AG10803 (cell line): ENCODE measurements around the gene MAPRE2.

ENCODE experiments used
- DNase-seq: peaks from one replicate; pipeline ENCODE4 v3.0.0; 2010; ENCODE audit warnings: low read depth
- H3K4me3 ChIP-seq: 2 replicates; pipeline ENCODE4 v1.5.1; 2011; ENCODE audit warnings: mild to moderate bottlenecking, low read length, control low read depth
- CTCF ChIP-seq: conservative IDR thresholded peaks from 2 replicates; pipeline ENCODE4 v1.5.1; 2011; ENCODE audit warnings: mild to moderate bottlenecking, low read length, control low read depth, inconsistent platforms

MAPRE2 gene

GRCh38 chr18:35040988-35041814, at the start of gene MAPRE2:
Gene MAPRE2, plus strand, starts transcription at chr18:35041413. Its CDS starts 127 bp downstream, at chr18:35041540.
- TF ChIP-seq CTCF: 0 out of 2 replicates have a peak, but pooled peaks have one; percentile 10
- peak within 1 kb of the TSS; percentile 98 for H3K4me3 ChIP-seq
- peak; percentile 97 for DNase-seq

- DNase-seq: no peak
- TF ChIP-seq CTCF: no peak
- no peak overlapping the region for H3K4me3 ChIP-seq
Measured at GRCh38 chr18:34991561-34991960, 49.7 kb upstream of the MAPRE2 start.

- no peak for DNase-seq
- H3K4me3 ChIP-seq: no peak overlapping the region
- no peak for TF ChIP-seq CTCF
Measured at GRCh38 chr18:34993289-34993688, 47.9 kb upstream of the MAPRE2 start.

- no peak for DNase-seq
- no peak overlapping the region for H3K4me3 ChIP-seq
- no peak for TF ChIP-seq CTCF
Measured at GRCh38 chr18:34995746-34996145, 45.5 kb upstream of the MAPRE2 start.

- DNase-seq: no peak
- no peak for TF ChIP-seq CTCF
- no peak overlapping the region for H3K4me3 ChIP-seq
Measured at GRCh38 chr18:34998661-34999060, 42.6 kb upstream of the MAPRE2 start.

GRCh38 chr18:34999756-35000289, 41.4 kb upstream of the MAPRE2 start:
- no peak for DNase-seq
- no peak for TF ChIP-seq CTCF
- no peak overlapping the region for H3K4me3 ChIP-seq

GRCh38 chr18:35000457-35000856, 40.8 kb upstream of the MAPRE2 start:
- no peak for DNase-seq
- H3K4me3 ChIP-seq: no peak overlapping the region
- no peak for TF ChIP-seq CTCF
